CD4-positive, alpha-beta memory T cell (primary cell): Measurements from ENCODE around the gene TSHZ2. TPM values are rescaled to one million over a fixed set of nuclear protein-coding genes. Genes with fewer than 3 reads are reported as not detected.

Experiments
- CTCF ChIA-PET: fragments of 350-600 bp; sonication (Branson Sonifier 250); formaldehyde crosslinking; loops from one replicate; lab custom pipeline; 2021; ENCODE audit warnings: inconsistent platforms; ENCODE audit not compliant: partially characterized antibody; lab: Charles Lee
- POLR2A ChIA-PET: fragments of 350-600 bp; sonication (Branson Sonifier 250); formaldehyde crosslinking; loops from one replicate; lab custom pipeline; 2021; ENCODE audit not compliant: partially characterized antibody; lab: Charles Lee
- DNase-seq, 5 donors: peaks; one replicate each; pipeline versions ENCODE4 v3.0.0 to v3.0.0-alpha.2; 2020 to 2022; ENCODE audit warnings: mixed read lengths in 1 of 5
- H3K27ac ChIP-seq: one replicate; pipeline ENCODE4 v1.7.0; 2013; ENCODE audit warnings: low read depth, low read length
- H3K27me3 ChIP-seq: 2 replicates; pipeline ENCODE4 v1.7.0; 2013; ENCODE audit warnings: mild to moderate bottlenecking, low read length, moderate library complexity; ENCODE audit not compliant: insufficient read depth
- H3K36me3 ChIP-seq: 2 replicates; pipeline ENCODE4 v1.7.0; 2013; ENCODE audit warnings: mild to moderate bottlenecking, low read length, moderate library complexity; ENCODE audit not compliant: insufficient read depth
- H3K4me1 ChIP-seq: 2 replicates; pipeline ENCODE4 v1.7.0; 2013; ENCODE audit warnings: mild to moderate bottlenecking, low read length, moderate library complexity; ENCODE audit not compliant: insufficient read depth
- H3K4me3 ChIP-seq, 2 donors: one replicate each; pipeline ENCODE4 v1.7.0; 2013; ENCODE audit warnings: low read length in 2 of 2, mild to moderate bottlenecking in 1 of 2
- H3K9me3 ChIP-seq, 2 donors: one replicate each; pipeline ENCODE4 v1.7.0; 2013; ENCODE audit warnings: low read length in 2 of 2, control low read depth in 1 of 2; ENCODE audit not compliant: control insufficient read depth in 1 of 2
- H3K27ac Mint-ChIP-seq, 7 donors: one replicate each; pipeline ENCODE4 v1.8.0; 2020 to 2021; ENCODE audit warnings: mixed read lengths in 7 of 7, mild to moderate bottlenecking in 6 of 7, inconsistent platforms in 3 of 7, moderate library complexity in 3 of 7
- H3K27me3 Mint-ChIP-seq, 2 donors: one replicate each; pipeline ENCODE4 v1.8.0; 2020 to 2021; ENCODE audit warnings: mixed read lengths in 2 of 2
- H3K36me3 Mint-ChIP-seq, 2 donors: one replicate each; pipeline ENCODE4 v1.8.0; 2020 to 2021; ENCODE audit warnings: mixed read lengths in 2 of 2, inconsistent platforms in 1 of 2, mild to moderate bottlenecking in 1 of 2
- H3K4me1 Mint-ChIP-seq, 4 donors: one replicate each; pipeline ENCODE4 v1.8.0; 2020 to 2021; ENCODE audit warnings: mixed read lengths in 4 of 4, mild to moderate bottlenecking in 1 of 4
- H3K4me3 Mint-ChIP-seq, 8 donors: one replicate each; pipeline ENCODE4 v1.8.0; 2020 to 2021; ENCODE audit warnings: mixed read lengths in 8 of 8, mild to moderate bottlenecking in 7 of 8, moderate library complexity in 6 of 8, inconsistent platforms in 3 of 8
- H3K9me3 Mint-ChIP-seq, 8 donors: one replicate each; pipeline ENCODE4 v1.8.0; 2020 to 2021; ENCODE audit warnings: mixed read lengths in 8 of 8, mild to moderate bottlenecking in 5 of 8, inconsistent platforms in 3 of 8, moderate library complexity in 1 of 8
- intact Hi-C: fragments of 100-400 bp; cut with micrococcal nuclease; formaldehyde crosslinking; loops from one replicate; pipeline ENCODE4 v1.15.1; 2023
- polyA plus RNA-seq, 2 donors: library from polyadenylated mRNA; unstranded; fragments of 300-500 nt; fragmentation: Illumina TruSeq; gene quantifications; one replicate each; pipeline ENCODE4 v1.2.3, GENCODE V29; 2021
- total RNA-seq, 2 experiments: library from RNA; stranded (reverse); gene quantifications; one replicate each; pipeline ENCODE4 v1.2.3, GENCODE V29; 2021

The TSHZ2 gene
- total and polyA plus RNA-seq, 4 experiments from 2014 or later = 2.3 to 31.8 (median 17.1) TPM

GRCh38 chr20:52984451-52984810 is 12.3 kb downstream of the TSHZ2 start:
- no peaks in the 10 kb centered on the region for H3K27me3 ChIP-seq
- H3K27ac ChIP-seq = no peak overlapping the region
- DNase-seq = no peak
- Mint-ChIP-seq H3K36me3 (peaks cover 3 to 5% of the 10 kb centered on the region in 2 donors), H3K9me3 (no peaks in the 10 kb centered on the region), H3K27ac (peak overlapping the region in 6 of 7 donors; percentile 17 to 57 (median 40)), H3K4me3 (peak overlapping the region; percentile 49 to 82 (median 66)), H3K27me3 (peaks cover 0 to 9% of the 10 kb centered on the region in 2 donors), H3K4me1 (peaks cover 7 to 13% (median 8%) of the 10 kb centered on the region in 4 donors)
- ChIA-PET POLR2A (interaction anchor here (0.5 to 1.2 kb wide), 2 partner anchors 17 to 39 kb away, joined by 4 to 5 read pairs; no protein-coding TSS in a partner anchor), CTCF (no interaction called here)
- H3K36me3 ChIP-seq = no peaks in the 10 kb centered on the region
- no peaks in the 10 kb centered on the region for H3K9me3 ChIP-seq
- H3K4me1 ChIP-seq = peaks cover 4% of the 10 kb centered on the region
- H3K4me3 ChIP-seq = no peak overlapping the region
- intact Hi-C loops = no loop called here

GRCh38 chr20:52985687-52986086 is 13.5 kb downstream of the TSHZ2 start:
- Histone ChIP-seq H3K4me3 (no peak overlapping the region), H3K27me3 (no peaks in the 10 kb centered on the region), H3K27ac (no peak overlapping the region), H3K4me1 (no peaks in the 10 kb centered on the region), H3K9me3 (no peaks in the 10 kb centered on the region), H3K36me3 (no peaks in the 10 kb centered on the region)
- POLR2A ChIA-PET = no interaction called here
- CTCF ChIA-PET = no interaction called here
- no peak for DNase-seq
- H3K4me3 Mint-ChIP-seq = no peak overlapping the region
- peaks cover 4 to 10% (median 8%) of the 10 kb centered on the region in 4 donors for H3K4me1 Mint-ChIP-seq
- H3K36me3 Mint-ChIP-seq = peaks cover 3 to 5% of the 10 kb centered on the region in 2 donors
- no peaks in the 10 kb centered on the region for H3K9me3 Mint-ChIP-seq
- H3K27me3 Mint-ChIP-seq = peaks cover 1 to 9% of the 10 kb centered on the region in 2 donors
- H3K27ac Mint-ChIP-seq = no peak overlapping the region
- intact Hi-C loops = no loop called here

GRCh38 chr20:52987295-52987694 is 15.1 kb downstream of the TSHZ2 start:
- ChIA-PET CTCF (no interaction called here), POLR2A (no interaction called here)
- Mint-ChIP-seq H3K4me1 (peaks cover 4 to 8% (median 8%) of the 10 kb centered on the region in 4 donors), H3K36me3 (peaks cover 3 to 5% of the 10 kb centered on the region in 2 donors), H3K9me3 (no peaks in the 10 kb centered on the region), H3K27me3 (peaks cover 1 to 9% of the 10 kb centered on the region in 2 donors), H3K27ac (no peak overlapping the region), H3K4me3 (no peak overlapping the region)
- H3K27me3 ChIP-seq = no peaks in the 10 kb centered on the region
- no peaks in the 10 kb centered on the region for H3K4me1 ChIP-seq
- no peak for DNase-seq
- H3K27ac ChIP-seq = no peak overlapping the region
- H3K9me3 ChIP-seq = no peaks in the 10 kb centered on the region
- intact Hi-C loops = no loop called here
- H3K4me3 ChIP-seq = no peak overlapping the region
- H3K36me3 ChIP-seq = no peaks in the 10 kb centered on the region

GRCh38 chr20:52991830-52992229 is 19.7 kb downstream of the TSHZ2 start:
- Mint-ChIP-seq H3K4me1 (peaks cover 0 to 20% (median 6%) of the 10 kb centered on the region in 4 donors), H3K27ac (no peak overlapping the region), H3K9me3 (no peaks in the 10 kb centered on the region), H3K4me3 (no peak overlapping the region), H3K36me3 (no peaks in the 10 kb centered on the region), H3K27me3 (peaks cover 1 to 3% of the 10 kb centered on the region in 2 donors)
- Histone ChIP-seq H3K4me3 (no peak overlapping the region), H3K27me3 (no peaks in the 10 kb centered on the region), H3K27ac (no peak overlapping the region), H3K4me1 (no peaks in the 10 kb centered on the region), H3K36me3 (no peaks in the 10 kb centered on the region), H3K9me3 (no peaks in the 10 kb centered on the region)
- intact Hi-C loops = no loop called here
- ChIA-PET CTCF (no interaction called here), POLR2A (interaction anchor here (1.0 kb wide), 1 partner anchor 10 kb away, joined by 3 read pairs; no protein-coding TSS in a partner anchor)
- DNase-seq = no peak

GRCh38 chr20:52992632-52993031 is 20.5 kb downstream of the TSHZ2 start:
- no peak overlapping the region for H3K4me3 ChIP-seq
- POLR2A ChIA-PET = no interaction called here
- H3K27ac ChIP-seq = no peak overlapping the region
- H3K4me1 ChIP-seq = no peaks in the 10 kb centered on the region
- no peaks in the 10 kb centered on the region for H3K27me3 ChIP-seq
- intact Hi-C loops = no loop called here
- no peaks in the 10 kb centered on the region for H3K9me3 ChIP-seq
- Mint-ChIP-seq H3K27ac (no peak overlapping the region), H3K4me3 (no peak overlapping the region), H3K4me1 (peaks cover 0 to 23% (median 7%) of the 10 kb centered on the region in 4 donors), H3K9me3 (no peaks in the 10 kb centered on the region), H3K36me3 (no peaks in the 10 kb centered on the region), H3K27me3 (peaks cover 1 to 3% of the 10 kb centered on the region in 2 donors)
- no peak for DNase-seq
- no peaks in the 10 kb centered on the region for H3K36me3 ChIP-seq
- CTCF ChIA-PET = interaction anchor here (0.6 kb wide), 1 partner anchor 696 kb away, joined by 3 read pairs; no protein-coding TSS in a partner anchor

GRCh38 chr20:52993076-52993475 is 20.9 kb downstream of the TSHZ2 start:
- Histone ChIP-seq H3K27me3 (no peaks in the 10 kb centered on the region), H3K9me3 (no peaks in the 10 kb centered on the region), H3K4me1 (no peaks in the 10 kb centered on the region), H3K36me3 (no peaks in the 10 kb centered on the region), H3K27ac (no peak overlapping the region), H3K4me3 (no peak overlapping the region)
- peaks cover 0 to 24% (median 9%) of the 10 kb centered on the region in 4 donors for H3K4me1 Mint-ChIP-seq
- ChIA-PET POLR2A (no interaction called here), CTCF (no interaction called here)
- H3K4me3 Mint-ChIP-seq = no peak overlapping the region
- H3K9me3 Mint-ChIP-seq = no peaks in the 10 kb centered on the region
- no peak for DNase-seq
- no peak overlapping the region for H3K27ac Mint-ChIP-seq
- H3K27me3 Mint-ChIP-seq = peaks cover 1 to 3% of the 10 kb centered on the region in 2 donors
- H3K36me3 Mint-ChIP-seq = no peaks in the 10 kb centered on the region
- intact Hi-C loops = no loop called here

GRCh38 chr20:52994184-52994970 is 22.2 kb downstream of the TSHZ2 start:
- H3K4me3 ChIP-seq = no peak overlapping the region
- no peak for DNase-seq
- H3K36me3 ChIP-seq = no peaks in the 10 kb centered on the region
- no peaks in the 10 kb centered on the region for H3K27me3 ChIP-seq
- H3K4me3 Mint-ChIP-seq = no peak overlapping the region
- intact Hi-C loops = no loop called here
- H3K36me3 Mint-ChIP-seq = no peaks in the 10 kb centered on the region
- H3K27me3 Mint-ChIP-seq = peaks cover 1 to 3% of the 10 kb centered on the region in 2 donors
- peak overlapping the region in 1 of 7 donors; percentile 23 for H3K27ac Mint-ChIP-seq
- H3K4me1 ChIP-seq = no peaks in the 10 kb centered on the region
- H3K9me3 Mint-ChIP-seq = no peaks in the 10 kb centered on the region
- peaks cover 0 to 31% (median 10%) of the 10 kb centered on the region in 4 donors for H3K4me1 Mint-ChIP-seq
- CTCF ChIA-PET = interaction anchor here (1.2 kb wide), 1 partner anchor 14 kb away, joined by 4 read pairs; no protein-coding TSS in a partner anchor
- no peaks in the 10 kb centered on the region for H3K9me3 ChIP-seq
- H3K27ac ChIP-seq = no peak overlapping the region
- POLR2A ChIA-PET = interaction anchor here (1.7 kb wide), 1 partner anchor 19 kb away, joined by 5 read pairs; no protein-coding TSS in a partner anchor
